Endothelial cell (in vitro differentiated cells): ENCODE results near the gene PFN2. TPM values are rescaled to one million over a fixed set of nuclear protein-coding genes. Genes with fewer than 3 reads are reported as not detected.

ENCODE experiments used
- DNase-seq: peaks from one replicate; pipeline ENCODE4 v3.0.0; 2021; ENCODE audit warnings: low spot score
- H3K27ac Mint-ChIP-seq: one replicate; pipeline ENCODE4 v1.8.0; 2021; ENCODE audit warnings: mixed read lengths, inconsistent platforms; ENCODE audit not compliant: unreplicated experiment
- H3K27me3 Mint-ChIP-seq: one replicate; pipeline ENCODE4 v1.8.0; 2021; ENCODE audit warnings: mild to moderate bottlenecking, moderate library complexity, mixed read lengths, inconsistent platforms; ENCODE audit not compliant: unreplicated experiment
- H3K36me3 Mint-ChIP-seq: one replicate; pipeline ENCODE4 v1.8.0; 2021; ENCODE audit warnings: mild to moderate bottlenecking, low read depth, mixed read lengths, inconsistent platforms; ENCODE audit not compliant: unreplicated experiment
- H3K4me1 Mint-ChIP-seq: one replicate; pipeline ENCODE4 v1.8.0; 2021; ENCODE audit warnings: mild to moderate bottlenecking, mixed read lengths, inconsistent platforms; ENCODE audit not compliant: unreplicated experiment
- H3K4me3 Mint-ChIP-seq: one replicate; pipeline ENCODE4 v1.8.0; 2021; ENCODE audit warnings: mild to moderate bottlenecking, mixed read lengths, inconsistent platforms; ENCODE audit not compliant: unreplicated experiment
- H3K9me3 Mint-ChIP-seq: one replicate; pipeline ENCODE4 v1.8.0; 2021; ENCODE audit warnings: mixed read lengths, inconsistent platforms; ENCODE audit not compliant: unreplicated experiment
- total RNA-seq: library from RNA; stranded (reverse); fragmentation: NEBNext Ultra II Directional; extraction: Animal tissue kit (Norgen Biotek cat#: 25700); gene quantifications from one replicate; pipeline ENCODE4 v1.2.1, GENCODE V29; 2021; ENCODE audit not compliant: unreplicated experiment
- TF ChIP-seq, protein P1 (sequence below): fragments of 200-600 bp; sonication (generic); IDR thresholded peaks from one replicate; pipeline ENCODE4 v1.5.0; 2021; ENCODE audit warnings: antibody characterized with exemption; ENCODE audit not compliant: unreplicated experiment

PFN2 gene
- total RNA-seq, 1 donor from 2014 or later = 102 TPM

DNA sequence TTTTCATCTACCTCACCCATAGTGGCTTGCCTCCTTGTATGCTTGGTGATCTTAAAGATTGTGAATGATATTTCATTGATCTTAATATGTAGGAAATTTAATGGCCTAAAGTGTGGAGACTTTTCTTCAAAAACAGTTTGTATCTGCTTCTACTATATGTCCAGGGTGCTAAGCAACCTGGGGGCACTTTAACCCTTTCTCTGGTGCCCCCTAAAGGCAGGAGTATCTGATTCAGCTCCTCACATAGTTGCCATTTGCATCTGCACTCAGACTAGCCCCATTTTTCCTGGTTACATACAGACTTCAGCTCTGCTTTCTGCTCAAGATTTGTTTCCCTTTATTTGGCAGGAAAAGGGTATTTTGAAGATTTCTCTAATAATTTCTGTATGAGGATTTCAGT is 5.2 kb upstream of the PFN2 start:
- H3K4me1 Mint-ChIP-seq = peaks cover 12% of the 10 kb centered on the region
- peaks cover 5% of the 10 kb centered on the region for H3K36me3 Mint-ChIP-seq
- H3K27me3 Mint-ChIP-seq = peaks cover 8% of the 10 kb centered on the region
- TF ChIP-seq, protein P1, sequence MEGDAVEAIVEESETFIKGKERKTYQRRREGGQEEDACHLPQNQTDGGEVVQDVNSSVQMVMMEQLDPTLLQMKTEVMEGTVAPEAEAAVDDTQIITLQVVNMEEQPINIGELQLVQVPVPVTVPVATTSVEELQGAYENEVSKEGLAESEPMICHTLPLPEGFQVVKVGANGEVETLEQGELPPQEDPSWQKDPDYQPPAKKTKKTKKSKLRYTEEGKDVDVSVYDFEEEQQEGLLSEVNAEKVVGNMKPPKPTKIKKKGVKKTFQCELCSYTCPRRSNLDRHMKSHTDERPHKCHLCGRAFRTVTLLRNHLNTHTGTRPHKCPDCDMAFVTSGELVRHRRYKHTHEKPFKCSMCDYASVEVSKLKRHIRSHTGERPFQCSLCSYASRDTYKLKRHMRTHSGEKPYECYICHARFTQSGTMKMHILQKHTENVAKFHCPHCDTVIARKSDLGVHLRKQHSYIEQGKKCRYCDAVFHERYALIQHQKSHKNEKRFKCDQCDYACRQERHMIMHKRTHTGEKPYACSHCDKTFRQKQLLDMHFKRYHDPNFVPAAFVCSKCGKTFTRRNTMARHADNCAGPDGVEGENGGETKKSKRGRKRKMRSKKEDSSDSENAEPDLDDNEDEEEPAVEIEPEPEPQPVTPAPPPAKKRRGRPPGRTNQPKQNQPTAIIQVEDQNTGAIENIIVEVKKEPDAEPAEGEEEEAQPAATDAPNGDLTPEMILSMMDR = no peak
- no peak overlapping the region for H3K27ac Mint-ChIP-seq
- no peaks in the 10 kb centered on the region for H3K9me3 Mint-ChIP-seq
- no peak for DNase-seq
- no peak overlapping the region for H3K4me3 Mint-ChIP-seq

DNA sequence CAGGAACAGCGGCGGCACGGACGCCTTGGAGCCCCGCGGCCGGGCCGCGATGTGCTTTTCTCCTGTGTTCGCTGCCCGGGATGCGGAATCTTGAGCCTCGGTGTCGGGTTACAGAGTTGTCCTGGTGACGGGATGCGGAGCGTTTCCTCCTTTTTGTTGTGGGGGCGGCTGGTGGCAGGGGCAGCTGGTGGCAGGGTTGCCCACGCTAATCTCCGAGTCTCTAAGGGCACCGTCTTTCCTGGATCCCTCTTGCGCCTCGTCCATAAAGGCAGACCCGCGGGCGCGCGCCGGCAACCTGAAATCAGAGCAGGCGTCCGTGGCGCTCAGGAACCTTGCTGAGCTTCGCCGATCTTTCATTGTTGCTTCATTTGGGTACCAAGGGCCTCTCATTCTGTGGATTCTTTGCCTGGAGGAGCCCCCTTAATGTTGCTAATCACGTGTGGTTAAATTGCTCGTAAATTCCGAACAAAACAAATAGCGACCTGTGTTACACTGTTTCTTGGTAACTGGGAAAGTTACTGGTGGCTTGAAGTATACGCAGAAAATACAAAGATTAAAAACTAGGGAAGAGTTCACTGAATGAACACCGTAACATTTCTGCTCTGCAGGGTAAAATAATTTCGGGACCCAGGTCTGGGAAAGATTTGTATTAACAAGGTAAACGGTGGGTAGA is 844 bp upstream of the PFN2 start:
- peak overlapping the region; percentile 94 for H3K27ac Mint-ChIP-seq
- no peak for DNase-seq
- peaks cover 28% of the 10 kb centered on the region for H3K4me1 Mint-ChIP-seq
- TF ChIP-seq, protein P1 = no peak
- H3K27me3 Mint-ChIP-seq = peaks cover 19% of the 10 kb centered on the region
- H3K36me3 Mint-ChIP-seq = peaks cover 13% of the 10 kb centered on the region
- H3K9me3 Mint-ChIP-seq = no peaks in the 10 kb centered on the region
- peak overlapping the region; percentile 99 for H3K4me3 Mint-ChIP-seq

DNA sequence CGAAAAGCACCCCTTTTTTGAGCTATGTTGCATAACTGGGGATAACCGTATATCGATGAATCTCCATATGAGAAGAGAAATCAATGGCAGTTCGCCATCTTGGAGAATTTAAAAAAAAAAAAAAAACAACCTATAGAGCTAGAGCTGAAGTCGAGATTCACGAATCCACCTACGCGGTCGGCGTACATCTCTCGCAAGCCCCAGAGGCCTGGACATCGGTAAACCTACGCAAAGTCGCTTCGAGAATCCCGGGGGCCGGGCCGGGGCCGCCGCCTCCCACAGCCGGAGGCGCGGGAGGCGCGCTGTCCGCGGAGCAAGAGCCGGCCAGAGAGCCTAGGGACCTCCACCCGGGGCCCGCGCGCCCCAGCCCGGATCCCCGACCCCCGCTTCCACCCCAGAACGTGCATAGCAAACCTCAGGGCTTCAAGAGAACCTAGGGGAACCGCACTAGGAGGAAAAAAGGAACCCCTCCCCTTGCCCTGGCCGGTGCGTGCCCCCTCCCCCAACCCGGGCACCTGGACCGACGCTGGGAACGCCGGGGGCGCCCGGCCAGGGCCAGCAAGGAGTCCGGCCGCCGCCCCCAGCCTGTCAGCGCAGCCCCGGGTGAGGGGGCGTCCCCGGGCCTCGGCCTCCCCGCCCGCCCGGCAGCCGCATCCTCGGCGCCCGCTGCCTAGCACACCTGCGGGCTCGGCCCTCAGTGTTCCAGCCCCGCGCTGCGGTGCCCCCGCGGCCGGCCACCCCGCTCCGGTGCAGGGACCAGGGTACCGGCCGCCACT is 567 bp downstream of the PFN2 start:
- H3K4me1 Mint-ChIP-seq = peaks cover 32% of the 10 kb centered on the region
- peak; percentile 85 for DNase-seq
- TF ChIP-seq, protein P1 = no peak
- H3K36me3 Mint-ChIP-seq = peaks cover 20% of the 10 kb centered on the region
- H3K27me3 Mint-ChIP-seq = peaks cover 19% of the 10 kb centered on the region
- H3K27ac Mint-ChIP-seq = peak overlapping the region; percentile 97
- no peaks in the 10 kb centered on the region for H3K9me3 Mint-ChIP-seq
- H3K4me3 Mint-ChIP-seq = peak overlapping the region; percentile 93

DNA sequence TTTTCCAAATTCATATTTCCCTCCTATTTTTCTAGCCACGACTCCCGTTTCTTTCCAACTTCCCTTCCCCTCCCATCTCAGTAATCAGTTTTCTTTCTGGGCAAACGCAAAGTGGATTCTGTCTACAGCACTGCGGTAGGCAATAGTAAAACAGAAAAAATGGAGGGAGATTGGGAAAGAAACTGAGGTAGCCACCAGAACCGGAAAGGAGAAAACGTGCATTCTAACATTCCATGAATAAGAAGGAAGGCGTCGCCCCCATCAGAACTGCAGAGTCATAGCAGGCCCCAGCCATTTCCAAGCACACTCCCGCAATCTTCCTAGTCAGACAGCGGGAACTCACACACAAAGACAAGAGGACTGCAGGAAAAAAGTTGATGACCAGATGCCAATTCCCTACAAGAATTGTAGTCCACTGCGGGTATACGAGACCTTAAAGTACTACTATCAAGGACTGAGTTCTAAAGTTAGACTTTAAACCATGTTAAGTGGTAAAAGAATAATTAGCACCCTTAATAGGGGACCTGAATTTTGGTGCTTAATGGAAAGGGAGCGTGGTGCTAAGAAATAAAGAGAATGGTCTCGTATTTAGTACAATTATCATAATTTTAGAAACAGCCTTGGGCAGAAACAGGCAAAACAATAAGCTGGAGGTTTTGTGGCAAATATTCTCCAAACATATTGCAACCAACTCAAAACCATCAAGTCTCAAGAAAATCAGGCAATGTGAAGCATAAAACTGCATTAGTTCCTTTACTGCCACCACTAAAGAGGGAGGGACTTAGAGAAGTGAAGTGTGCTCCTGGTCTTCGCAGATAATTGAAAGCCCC is 1.4 kb downstream of the PFN2 start:
- peaks cover 23% of the 10 kb centered on the region for H3K36me3 Mint-ChIP-seq
- H3K9me3 Mint-ChIP-seq = no peaks in the 10 kb centered on the region

More for the DNA sequence above, 1.4 kb downstream of the PFN2 start:
- TF ChIP-seq, protein P1 = no peak
- H3K4me3 Mint-ChIP-seq = peak overlapping the region; percentile 93
- peaks cover 32% of the 10 kb centered on the region for H3K4me1 Mint-ChIP-seq
- peaks cover 19% of the 10 kb centered on the region for H3K27me3 Mint-ChIP-seq
- DNase-seq = peak; percentile 55
- peak overlapping the region; percentile 97 for H3K27ac Mint-ChIP-seq
